COLO829 (cell line): ENCODE measurements around the gene PCSK5.
A peak's percentile ranks its signal among the peaks of the same experiment; 100 is the strongest.

Source experiments
- DNase-seq: peaks from one replicate; pipeline ENCODE4 v3.0.0; 2012; ENCODE audit warnings: low spot score

The PCSK5 gene

DNA sequence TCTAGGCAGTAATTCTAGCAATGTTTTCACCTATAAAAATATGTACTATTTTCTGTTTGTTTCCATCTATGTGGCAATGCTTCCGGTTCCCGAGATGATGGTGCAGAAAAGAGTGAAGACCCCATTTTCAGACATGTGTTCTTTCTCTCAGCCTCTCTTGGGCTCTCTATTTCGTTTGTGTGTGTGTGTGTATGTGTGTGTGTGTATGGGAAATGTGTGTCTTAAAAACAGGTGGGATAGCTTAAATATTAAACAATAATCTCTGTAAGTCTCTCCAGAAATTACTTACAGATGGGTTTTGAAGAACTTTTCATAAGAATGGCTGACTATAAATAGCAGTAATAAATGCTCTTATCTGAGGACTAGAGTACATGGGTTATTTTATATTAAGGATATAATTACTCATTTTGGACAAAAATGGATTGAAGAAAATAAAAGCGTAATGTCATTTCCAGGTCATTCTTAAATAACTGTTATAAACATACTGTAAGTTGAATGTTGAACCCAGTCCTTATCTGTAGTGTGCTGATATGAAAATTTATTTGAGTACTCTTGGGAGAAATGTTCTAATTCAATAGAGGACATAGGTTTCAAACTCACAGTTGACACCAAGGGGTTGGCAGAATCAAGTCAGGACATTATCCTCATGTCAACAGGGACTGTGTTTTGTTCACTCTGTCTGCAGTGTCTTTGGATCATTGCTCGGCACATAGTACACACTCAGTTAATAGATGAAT, 31.1 kb downstream of the PCSK5 start:
- no peak for DNase-seq

- no peak for DNase-seq
These were observed 35.9 kb downstream of the PCSK5 start for GRCh38 chr9:75926385-75926784.

DNA sequence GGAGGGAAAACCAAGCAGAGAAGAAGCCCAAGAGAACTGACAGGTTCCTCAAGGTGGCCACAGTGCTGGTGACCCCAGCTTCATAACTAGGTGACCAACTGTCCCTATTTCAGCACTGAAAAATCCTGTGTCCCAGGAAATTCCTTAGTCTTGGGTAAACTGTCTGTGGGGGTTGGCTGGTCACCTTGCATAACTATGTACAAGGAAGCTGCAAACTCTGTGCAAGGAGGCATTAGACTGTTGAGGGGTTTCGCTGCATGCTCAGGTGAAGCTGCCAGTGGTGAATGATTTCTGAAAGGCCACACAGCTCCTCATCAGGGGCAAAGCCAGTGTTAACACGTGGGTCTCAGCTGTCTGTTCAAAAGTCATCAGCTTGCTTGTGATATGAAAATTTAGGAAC, 36.9 kb downstream of the PCSK5 start:
- DNase-seq = no peak

GRCh38 chr9:75930190-75930589, 39.7 kb downstream of the PCSK5 start:
- DNase-seq = no peak

DNA sequence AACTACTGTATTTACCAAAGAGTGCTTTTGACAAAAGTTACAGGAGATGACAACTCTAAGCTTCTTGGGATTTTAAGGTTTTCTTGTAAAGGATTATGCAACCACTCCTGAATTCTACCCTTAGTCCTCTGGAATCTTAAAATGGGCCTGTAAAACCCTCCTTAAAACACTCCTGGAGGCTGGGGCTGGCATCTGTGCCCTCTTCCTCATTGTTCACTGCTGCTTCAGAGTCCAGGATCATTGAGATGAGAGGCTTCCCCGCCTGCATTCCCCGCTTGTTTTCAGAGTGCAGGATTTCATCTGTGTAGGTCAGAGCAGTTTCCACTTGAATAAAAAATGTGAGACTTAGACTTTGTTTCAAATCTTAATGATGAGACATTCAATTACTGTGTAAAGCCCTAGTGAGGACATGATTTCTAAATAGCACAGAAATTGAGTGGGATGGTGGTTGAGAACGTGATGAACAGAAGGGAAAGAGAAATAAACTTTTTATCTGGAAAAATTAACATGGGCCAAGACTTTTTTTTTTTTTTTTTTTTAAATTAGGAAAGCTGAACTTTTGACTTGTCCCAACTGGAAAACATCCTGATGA, 40.4 kb downstream of the PCSK5 start:
- no peak for DNase-seq

- no peak for DNase-seq
These were observed 43.5 kb downstream of the PCSK5 start for GRCh38 chr9:75933982-75934381.

DNA sequence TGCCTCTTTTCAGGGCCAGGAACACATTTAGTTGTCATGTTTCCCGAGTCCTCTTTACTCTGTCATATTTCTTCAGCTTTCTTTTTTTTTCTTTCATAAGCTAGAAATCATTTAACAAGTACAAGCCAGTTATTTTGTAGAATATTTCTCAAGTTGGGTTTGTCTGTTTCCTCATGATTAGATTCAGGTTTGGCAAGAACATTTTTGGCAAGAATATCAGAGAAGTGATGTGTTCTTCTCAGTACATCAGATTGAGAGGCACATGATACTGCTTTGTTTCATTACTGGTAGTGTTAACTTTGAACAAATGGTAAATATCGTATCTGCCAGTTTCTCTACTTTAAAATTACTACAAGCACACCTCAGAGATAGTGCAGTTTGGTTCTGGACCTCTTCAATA, 45.1 kb downstream of the PCSK5 start:
- no peak for DNase-seq

DNA sequence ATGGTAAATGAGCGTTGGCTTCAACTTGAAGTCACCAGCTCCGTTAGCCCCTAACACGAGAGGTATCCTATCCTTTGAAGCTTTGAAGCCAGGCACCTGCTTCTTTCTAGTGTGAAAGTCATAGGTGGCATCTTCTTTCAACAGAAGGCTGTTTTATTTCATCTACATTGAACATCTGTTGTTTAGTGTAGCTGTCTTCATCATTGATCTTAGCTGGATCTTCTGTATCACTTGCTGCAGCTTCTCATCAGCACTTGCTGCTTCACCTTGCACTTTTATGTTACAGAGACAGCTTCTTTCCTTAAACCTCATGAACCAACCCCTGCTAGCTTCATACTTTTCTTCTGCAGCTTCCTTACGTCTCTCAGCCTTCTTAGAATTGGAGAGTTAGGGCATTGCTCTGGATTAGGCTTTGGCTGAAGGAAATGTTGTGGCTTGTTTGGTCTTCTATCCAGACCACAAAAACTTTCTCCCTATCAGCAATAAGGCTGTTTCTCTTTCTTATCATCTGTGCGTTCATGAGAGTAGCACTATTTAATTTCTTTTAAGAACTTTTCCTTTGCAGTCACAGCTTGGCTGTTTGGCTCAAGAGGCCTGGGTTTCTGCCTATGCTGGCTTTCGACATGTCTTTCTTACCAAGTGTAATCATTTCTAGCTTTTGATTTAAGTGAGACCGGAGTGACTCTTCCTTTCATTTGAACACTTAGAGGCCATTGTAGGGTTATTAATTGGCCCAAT, 47.2 kb downstream of the PCSK5 start:
- no peak for DNase-seq

DNA sequence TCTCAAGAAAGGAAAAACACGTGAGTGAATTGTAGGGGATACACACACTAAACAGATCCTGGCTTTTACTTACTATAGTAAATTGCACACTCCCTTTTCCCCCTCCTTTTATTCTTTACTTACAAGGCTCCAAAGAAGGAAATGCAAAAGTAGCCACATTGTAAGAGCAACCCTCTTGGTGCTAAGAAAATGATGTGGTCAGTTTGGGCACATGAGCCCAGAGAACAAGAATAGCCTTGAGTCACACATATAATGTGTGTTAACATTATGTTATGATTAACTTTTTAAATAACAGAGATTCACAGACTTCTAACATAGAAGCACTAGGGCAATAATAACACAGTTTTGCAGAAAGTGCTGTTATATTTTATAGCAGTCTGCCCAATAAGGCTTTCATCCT, 48.5 kb downstream of the PCSK5 start:
- no peak for DNase-seq

DNA sequence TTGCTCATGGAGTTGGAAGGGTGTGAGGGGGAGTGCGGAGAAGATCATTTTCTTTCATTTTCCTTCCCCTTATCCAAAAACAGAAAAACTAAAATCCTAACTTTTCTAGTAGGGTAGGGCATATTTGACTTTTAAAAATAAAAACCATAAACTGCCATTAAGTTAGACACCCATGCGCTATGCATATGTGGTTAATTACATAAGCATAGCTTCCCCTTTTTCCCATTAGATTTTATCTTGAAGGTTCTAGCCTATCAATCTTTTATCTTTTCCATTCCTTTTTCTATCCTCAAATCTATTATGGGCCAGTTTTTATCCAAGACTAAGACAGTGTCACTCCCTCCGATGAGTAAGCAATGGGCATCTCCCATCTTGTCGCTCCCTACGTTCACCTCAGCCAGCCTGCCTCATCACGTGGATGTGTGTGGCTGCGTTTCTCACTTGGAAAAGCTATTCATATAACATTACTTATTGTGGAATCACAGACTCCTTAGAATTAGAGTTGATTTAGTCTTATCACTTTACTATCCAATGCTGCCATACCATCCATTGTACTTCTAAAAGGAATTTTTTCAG, 49.2 kb downstream of the PCSK5 start:
- DNase-seq = no peak

GRCh38 chr9:75941066-75941465, 50.6 kb downstream of the PCSK5 start:
- no peak for DNase-seq

DNA sequence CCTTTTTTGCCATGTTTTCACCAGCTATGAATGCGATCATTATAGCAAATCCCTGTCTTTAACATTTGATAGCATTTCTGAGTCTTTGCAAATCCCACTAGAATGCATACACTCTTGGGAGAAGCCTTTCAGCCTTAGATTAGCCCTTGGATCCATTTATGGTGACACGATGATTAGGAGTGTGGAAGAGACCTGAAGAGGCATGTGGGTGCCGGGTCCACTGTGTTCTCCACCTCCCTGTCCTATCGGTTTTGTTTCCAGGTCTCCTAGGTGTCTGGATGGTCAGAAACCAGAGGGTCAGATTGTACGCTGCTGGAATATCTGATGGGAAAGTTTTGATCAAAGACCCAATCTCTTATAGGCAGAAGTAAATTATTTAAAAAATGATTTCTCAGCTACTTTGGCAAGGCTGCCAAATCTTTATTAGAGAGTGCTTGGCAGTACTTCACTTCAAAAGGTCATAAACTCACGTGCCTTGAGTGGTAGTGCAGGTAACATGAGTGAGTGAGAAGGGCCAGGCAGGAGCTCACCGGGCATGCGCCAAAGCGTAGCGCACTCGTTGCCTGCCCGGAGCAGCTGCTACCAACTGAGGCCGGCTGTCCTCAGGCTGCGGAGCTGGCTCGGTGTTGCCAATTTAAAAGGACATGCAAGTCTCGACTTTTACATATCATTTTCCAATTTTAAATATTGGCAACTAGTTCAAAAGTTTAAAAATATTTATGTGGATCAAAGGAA, 51.3 kb downstream of the PCSK5 start:
- DNase-seq = no peak

DNA sequence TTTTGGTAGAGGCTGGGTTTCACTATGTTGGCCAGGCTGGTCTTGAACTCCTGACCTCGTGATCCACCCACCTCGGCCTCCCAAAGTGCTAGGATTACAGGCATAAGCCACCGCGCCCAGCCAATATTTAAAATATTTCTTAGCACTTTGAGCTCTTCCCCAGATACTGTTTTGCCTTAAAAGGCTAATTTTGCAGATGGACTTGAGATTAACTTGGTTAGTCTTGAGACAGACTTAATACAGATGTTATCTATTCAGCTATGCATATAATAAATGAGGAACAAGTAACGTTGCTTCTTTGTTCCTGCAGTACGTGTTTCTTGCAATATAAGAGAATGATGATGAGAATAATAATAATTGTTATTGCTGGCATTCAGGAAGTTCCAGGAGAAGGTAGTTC, 56.3 kb downstream of the PCSK5 start:
- no peak for DNase-seq

GRCh38 chr9:75947233-75947632, 56.8 kb downstream of the PCSK5 start:
- DNase-seq = no peak

- DNase-seq = peak; percentile 41
These were observed 60.5 kb downstream of the PCSK5 start for GRCh38 chr9:75950998-75951397.

DNA sequence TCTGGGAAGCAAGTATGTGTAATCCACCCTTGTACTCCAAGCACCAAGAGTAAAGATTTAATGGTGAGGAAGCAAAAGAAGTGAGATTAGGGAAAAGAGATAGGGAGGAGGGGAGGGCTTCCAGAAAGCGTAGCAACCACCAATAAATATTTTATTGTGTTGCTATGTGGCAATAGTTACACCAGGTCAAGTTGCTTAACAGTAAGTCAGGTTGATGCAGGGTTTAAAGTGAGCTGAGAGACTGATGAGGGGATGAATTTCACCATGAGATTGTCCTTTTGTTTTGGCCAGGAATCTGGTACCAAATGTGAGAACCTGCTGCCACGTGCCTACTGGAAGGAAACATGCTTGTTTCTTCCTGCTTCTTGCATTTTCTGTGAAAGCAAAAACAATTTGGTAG, 62.7 kb downstream of the PCSK5 start:
- no peak for DNase-seq

DNA sequence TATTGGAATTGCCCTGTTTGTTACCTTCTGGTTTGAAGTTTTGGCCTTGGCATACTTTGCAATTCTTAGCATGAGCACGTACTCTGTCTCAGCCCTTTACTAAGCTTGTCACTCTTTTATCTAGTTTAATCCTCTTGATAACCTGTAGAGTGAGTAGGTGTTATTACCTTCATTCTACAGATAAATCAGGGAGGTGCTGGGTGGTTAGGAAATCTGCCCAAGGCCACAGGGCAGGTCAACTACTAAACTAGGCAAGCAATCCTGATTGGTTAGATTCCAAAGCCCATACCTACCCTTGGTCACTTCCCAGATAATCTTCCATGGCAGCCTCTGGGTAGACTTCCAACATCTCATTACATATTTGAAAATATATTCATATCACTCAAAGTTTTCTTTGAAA, 65.7 kb downstream of the PCSK5 start:
- DNase-seq = no peak

GRCh38 chr9:75957116-75957515, 66.6 kb downstream of the PCSK5 start:
- no peak for DNase-seq

DNA sequence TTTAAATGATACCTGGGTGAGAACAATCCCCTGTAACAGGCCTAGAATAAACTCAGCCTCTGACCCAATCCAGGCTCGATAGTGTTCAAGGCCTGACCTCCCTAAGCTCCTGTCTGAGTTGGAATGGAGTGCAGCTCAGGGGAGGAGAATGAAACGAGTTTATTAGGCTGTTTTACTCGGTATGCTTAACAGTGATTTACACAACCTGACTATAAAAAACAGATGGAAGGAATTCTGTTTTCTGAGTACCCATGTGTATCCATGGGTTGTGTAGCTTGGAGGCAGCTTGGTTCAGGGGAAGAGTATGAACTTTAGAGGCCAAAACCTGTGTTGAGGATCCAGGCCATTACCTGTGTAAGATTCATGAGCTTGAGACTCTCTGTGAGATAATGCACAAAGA, 67.8 kb downstream of the PCSK5 start:
- DNase-seq = no peak

DNA sequence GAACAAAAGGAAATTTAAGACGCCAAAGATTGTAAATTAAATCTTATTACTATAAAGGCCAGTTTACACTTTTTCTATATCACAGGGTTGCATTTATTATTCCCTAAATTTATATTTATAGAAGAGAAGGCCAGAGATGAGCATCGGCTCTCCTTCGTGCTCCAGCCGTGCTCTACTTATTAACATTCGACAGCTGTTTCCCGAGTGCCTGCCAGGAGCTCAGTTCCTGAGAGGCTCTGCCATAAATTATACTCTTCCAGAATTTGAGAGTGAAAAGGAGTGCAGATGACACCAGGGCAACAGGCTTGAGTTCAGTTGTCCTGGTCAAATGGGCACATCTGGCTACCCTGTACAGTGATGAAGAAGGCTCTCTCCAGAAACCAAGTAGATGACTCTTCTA, 70.1 kb downstream of the PCSK5 start:
- DNase-seq = no peak

DNA sequence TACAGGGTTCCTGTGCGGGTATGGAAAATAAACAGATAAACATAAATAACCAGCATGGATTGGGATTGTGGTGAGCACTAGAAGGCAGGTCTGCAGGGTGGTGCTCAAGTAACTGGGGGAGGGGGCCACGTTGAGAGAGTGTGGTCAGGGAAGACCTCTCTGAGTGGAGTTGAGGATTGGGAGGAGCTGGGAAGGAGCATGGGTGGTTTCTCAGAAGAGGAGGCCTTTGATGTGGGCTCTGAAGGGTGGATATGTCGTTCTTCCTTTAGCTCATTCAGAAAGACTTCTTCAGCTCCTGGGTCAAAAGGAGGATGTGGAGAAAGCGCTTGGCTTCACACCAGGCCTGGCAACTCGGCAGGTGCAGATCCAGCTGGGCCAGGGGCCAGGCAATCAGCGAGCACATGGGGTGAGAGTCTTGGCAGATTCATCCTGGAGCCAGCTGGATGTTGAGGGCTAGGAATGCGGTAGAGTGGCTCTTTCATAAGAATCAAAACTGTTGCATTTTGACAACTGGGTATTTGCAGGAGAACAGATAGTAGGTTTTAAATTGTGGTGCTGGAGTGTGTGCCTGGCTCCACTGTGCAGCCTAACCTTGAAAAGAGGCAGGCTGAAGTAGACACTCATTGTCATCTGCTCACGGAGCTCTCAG, 71.7 kb downstream of the PCSK5 start:
- no peak for DNase-seq

GRCh38 chr9:75962662-75963036, 72.2 kb downstream of the PCSK5 start:
- DNase-seq = no peak
